GM18861 (cell line): ENCODE measurements around the gene AGPAT4.
"Not testable (repeated sequence)": the region's sequence is repeated elsewhere in the genome, so short reads cannot be mapped to it uniquely, and the experiment has no call there.

Experiments used
- ATAC-seq: cut with Tn5 transposase; IDR thresholded peaks from one replicate; pipeline ENCODE4 v1.9.1; 2021; ENCODE audit not compliant: unreplicated experiment

AGPAT4 gene

GRCh38 chr6:161273752-161274487 is at the start of gene AGPAT4:
AGPAT4 (minus strand) TSS chr6:161274061; CDS start chr6:161232213, 41,848 bp downstream.
- peak; percentile 97 for ATAC-seq

- ATAC-seq = no peak
Measured at GRCh38 chr6:161319231-161319630, 45.4 kb upstream of the AGPAT4 start.

GRCh38 chr6:161318456-161318855 is 44.6 kb upstream of the AGPAT4 start:
- ATAC-seq = no peak

DNA sequence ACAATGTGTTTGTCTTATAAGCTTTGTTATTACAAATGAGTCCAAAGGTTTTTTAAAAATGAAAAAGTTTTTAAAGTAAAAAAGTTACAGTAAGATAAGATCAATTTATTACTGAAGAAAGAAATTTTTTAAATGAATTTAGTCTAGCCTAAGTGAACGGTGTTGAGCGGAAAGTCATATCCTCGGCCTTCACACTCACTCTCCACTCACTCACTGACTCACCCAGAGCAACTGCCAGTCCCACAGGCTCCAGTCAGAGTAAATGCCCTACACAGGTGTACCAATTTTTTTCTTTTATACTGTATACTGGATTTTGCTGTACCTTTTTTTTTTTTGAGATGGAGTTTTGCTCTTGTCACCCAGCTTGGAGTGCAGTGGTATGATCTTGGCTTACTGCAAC is 42.7 kb upstream of the AGPAT4 start:
- ATAC-seq = no peak

- not testable (repeated sequence) for ATAC-seq
Measured at GRCh38 chr6:161315246-161315917, 41.5 kb upstream of the AGPAT4 start.

DNA sequence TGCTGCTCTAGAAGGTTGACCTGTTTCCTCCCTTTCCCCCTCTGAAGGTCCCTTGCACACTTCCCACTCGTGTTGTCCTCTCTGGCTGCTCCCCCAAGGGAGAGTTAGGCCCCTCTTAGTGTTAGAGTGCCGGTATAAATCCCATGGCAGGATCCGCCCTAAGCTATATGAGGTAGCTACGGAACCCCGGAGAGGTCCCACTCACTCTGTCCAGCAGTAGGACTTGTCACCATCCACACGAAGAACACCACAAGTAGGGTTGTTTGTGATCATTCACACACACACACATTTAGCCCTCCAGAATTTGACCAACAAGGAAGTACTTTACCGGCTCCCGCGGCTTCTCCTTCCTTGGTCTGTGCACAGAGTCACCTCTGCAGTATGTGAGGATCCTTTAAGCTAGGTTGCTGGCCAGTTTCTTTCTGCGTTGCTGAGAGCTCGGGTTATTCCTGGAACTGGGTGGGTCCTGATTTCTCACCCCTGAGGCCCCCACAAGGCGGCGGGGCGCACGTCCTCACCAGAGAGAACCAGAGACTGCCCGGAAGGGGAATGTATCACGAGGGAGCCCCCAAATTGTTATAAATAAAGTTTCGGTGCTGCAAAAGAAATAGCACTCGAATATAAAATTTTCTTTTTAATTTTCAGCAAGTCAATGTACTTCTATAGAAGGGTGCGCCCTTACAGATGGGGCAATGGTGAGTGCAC is 40.8 kb upstream of the AGPAT4 start:
- ATAC-seq = not testable (repeated sequence)

DNA sequence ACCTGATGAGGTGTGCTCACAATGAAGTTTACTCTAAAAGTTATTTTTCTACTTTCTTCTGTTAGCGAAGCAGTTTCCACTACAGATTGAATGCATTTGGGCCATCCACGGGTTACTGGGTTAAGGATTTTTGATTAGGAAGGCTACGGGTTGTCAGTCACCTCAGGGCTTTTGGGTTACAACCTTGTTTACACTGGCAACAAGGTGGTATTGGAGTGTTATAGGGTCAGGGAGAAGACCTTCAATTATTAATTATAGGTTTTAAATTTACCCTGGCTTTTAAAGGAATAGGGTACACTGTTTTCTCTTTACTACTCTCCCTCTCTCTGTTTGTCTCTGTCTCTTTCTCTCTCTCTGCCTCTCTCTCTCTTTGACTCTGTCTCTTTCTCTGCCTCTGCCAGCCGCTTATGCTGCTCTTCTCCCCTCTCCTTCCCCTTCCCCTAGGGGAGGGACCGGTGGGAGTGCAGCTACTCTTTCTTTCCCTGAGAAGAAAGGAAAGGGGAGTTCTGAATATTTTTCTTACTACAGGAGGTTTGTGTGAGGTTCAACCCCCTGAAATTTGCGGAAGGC is 40.2 kb upstream of the AGPAT4 start:
- no peak for ATAC-seq

DNA sequence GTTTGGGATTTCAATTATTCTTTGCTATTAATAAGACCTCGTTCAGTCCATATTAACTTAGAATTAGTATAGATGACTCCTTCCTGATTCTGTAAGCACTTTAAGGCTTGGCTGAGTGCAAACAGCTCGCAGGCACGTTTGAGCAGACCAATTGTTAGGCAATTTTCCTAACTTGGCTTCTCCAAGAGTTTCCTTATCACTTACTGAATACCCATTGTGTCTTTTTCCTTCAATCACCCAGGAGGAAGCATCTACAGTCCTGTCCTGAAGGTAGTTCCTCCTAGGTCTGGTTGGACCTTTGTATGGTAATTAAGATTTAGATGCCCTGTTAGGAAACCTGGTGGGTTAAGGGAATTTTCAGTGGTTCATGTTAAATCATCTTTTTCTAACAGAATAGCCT is 39.6 kb upstream of the AGPAT4 start:
- not testable (repeated sequence) for ATAC-seq

GRCh38 chr6:161309774-161310173 is 35.9 kb upstream of the AGPAT4 start:
- ATAC-seq = not testable (repeated sequence)

DNA sequence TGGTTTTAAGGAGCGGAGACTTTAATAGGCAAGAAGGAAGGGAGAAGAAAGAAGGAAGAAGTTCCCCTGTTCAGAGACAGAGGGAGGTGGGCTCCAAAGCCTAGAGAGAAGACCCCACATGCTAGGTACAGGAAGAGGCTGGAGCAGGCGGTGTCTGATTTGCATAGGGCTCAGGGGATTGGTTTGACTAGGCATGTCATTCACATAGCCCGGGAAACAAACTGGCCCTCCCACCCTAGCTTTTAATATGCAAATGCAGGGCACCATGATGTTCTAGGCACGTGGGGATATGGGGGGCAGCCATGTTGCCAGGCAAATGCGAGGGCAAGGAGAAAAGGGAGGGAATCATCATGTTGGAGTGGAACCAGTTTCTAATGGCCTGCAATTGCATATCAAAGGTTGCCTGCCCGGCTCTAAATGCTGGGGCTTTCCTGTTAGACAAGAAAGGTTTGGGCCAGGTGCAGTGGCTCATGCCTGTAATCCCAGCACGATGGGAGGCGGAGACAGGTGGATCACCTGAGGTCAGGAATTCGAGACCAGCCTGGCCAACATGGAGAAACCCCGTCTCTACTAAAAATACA is 34.3 kb upstream of the AGPAT4 start:
- no peak for ATAC-seq

GRCh38 chr6:161305860-161306259 is 32.0 kb upstream of the AGPAT4 start:
- no peak for ATAC-seq

DNA sequence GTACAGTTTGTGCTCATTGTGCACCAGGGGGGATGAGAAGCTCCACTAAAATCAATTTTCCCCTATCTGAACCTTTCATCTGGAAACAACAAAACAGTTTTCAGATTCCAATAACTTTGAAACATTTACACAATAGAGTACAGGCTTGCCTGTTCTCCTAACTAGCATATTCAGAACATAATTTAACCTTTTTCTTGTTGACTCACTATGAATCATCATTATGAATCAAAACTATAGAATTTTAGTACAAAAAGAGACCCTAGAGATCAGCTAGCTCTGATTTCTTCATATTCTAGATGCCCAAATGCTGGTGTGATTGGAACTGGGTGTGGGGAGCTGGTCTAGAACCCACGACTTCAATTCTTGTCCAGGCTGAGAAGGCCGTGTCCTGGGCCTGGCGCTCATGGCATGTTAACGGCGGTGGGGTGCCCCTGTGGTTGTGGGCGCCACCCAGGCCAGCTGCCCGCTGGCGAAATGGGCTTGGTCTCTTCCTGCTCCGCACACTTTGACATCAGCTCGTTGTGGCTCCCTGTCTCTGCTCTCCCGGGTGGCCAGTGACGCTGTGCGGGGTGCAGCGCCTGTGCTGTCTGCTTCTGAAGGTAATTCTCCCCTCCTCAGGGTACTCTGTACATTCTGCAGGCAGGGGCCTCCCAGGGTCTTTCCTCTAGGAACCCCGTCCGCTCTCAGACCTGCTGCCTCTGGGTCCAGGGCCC is 29.9 kb upstream of the AGPAT4 start:
- ATAC-seq = no peak

DNA sequence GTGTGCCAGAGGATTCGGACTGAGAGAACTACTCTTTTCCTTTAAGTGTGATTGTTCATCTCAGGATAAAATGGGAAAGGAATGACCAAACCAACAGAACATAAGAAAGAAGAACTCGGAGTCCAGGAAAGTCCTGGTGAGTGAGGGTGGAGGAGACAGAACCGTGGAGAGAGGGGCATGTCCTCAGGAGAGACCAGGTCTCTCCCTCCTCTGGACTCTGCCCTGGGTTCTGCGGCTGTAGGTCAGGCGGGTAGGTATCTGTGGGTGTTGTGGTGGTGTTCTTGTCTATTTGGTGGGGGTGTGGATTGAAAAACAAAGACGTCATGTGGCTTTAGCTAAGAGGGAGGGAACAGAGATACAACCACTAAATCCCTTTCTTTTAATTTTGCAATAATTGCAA is 29.1 kb upstream of the AGPAT4 start:
- no peak for ATAC-seq

GRCh38 chr6:161301338-161301737 is 27.5 kb upstream of the AGPAT4 start:
- no peak for ATAC-seq

DNA sequence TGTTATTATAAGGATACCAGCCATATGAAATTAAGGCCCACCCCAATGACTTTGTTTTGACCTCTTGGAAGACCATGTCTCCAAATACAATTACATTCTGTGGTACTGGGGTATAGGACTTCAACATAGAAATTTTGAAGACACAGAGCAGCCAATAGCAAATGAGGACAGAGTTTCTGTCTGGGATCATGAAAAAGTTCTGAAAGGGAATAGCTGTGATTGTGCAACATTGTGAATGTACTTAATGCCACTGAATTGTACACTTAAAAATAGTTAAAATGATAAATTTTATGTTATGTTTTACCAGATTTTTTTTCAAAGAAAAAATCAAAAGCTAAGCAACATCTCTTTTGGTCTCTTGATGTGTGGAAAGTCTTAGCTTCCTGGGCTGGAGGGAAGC is 27.0 kb upstream of the AGPAT4 start:
- no peak for ATAC-seq

DNA sequence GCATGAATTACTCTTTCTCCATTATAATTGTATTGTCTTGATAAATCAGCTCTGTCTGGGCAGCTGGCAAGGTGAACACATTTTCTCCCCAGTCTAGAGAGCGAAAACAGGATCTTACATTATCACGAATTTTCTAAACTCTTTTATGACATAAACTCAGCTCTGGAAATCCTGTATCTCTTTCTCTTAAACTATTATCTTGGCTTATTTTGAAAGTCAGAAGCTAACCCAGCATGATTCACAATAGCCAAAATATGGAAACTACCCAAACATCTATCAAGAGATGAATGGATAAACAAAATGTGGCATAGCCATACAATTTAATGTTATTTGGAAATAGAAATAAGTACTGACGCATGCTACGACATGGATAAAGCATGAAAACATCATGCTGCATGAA is 25.9 kb upstream of the AGPAT4 start:
- no peak for ATAC-seq

DNA sequence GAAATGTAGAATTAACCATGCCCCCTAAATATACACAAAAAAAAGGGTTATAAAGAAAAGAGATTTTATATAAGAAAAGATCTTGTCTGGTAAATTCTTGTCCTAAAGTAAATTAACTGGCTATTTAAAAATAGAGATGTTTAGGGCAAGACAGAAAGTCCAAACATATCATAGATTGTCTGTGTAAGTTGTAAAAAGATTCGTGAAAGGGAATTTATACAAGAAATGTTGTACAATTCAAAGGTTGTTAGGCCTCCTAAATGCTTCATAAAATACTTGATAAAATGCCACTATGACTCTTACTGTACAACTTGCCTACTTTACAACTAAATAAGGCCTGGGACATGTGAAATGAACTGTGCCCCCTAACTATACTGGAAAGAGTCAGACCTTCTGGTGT is 21.9 kb upstream of the AGPAT4 start:
- ATAC-seq = no peak

- no peak for ATAC-seq
Measured at GRCh38 chr6:161292650-161293281, 18.9 kb upstream of the AGPAT4 start.

DNA sequence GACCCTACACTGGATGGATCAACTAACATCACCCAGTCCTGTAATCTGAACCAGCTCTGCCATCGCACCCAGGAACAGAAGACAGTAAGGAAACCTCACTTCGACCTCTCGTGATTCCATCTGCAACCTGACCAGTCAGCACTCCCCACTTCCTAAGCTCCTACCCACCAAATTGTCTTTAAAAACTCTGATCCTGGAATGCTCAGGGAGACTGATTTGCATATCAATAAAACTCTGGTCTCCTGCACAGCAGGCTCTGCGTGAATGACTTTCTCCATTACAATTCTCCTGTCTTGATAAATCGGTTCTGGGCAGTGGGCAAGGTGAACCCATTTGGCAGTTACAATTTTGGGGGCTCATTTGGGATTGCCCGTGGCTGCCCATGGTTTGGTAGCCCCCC is 18.3 kb upstream of the AGPAT4 start:
- ATAC-seq = no peak

GRCh38 chr6:161290751-161291150 is 16.9 kb upstream of the AGPAT4 start:
- ATAC-seq = no peak
